Measurements from ENCODE around the gene DCHS2. TPM values are rescaled to one million over a fixed set of nuclear protein-coding genes. Genes with fewer than 3 reads are reported as not detected.

DCHS2 gene
- under 0.01 TPM in 2 replicates for total RNA-seq

DNA sequence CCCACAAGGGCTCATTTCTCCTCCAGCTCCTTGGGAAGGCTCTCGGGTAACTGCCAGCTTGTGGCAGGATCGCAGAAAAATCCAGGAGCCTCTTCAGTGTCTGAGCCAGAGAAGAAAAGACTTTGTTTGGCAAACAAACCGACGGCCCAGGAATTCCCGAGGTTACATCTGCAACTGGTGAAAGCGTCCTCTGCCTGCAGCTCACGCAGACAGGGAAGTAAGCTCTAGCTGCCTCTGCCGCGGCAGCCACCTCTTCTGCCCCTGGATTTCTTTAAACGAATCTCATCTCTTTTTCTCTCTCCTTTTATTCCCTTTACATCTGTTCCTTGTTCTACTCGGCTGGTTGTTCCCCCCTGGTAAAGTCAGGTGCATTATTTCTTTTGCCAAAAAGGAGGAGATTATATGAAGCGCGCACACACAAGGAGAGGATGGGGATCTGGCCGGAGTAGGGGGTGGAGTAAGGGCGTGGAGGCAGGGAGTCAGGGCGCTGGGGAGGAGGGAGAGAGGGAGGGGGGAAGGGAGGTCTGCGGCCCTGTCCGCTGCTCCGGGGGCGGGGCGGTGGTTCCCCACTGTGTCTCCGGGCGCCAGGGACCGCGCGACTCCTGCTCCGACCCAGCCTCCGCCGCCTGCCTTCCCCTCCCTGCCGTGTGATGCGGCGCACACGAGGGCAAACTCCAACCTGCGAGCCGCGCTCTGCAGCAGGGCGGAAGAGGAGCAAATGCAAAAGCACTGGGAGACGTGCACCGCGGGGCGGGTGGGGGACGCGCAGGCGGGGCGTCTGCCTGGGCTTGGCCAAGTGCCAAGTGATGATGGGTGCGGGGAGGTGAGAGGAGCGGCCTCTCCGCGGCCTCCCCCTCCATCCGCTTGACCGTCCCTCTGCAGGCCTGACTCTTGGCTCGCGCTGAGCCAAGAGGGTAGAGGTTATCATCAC, at the start of gene DCHS2:
Gene DCHS2 (minus strand): TSS at position 459 of the 931 bp plus-strand sequence. CDS start 444 bp downstream, at position 15.

Other genes starting within 250 kb of the DCHS2 start
- 44.0 and 63.0 TPM in 2 replicates for gene PLRG1, start 58.6 kb upstream of the DCHS2 start, total RNA-seq
- gene FGB, start 71.2 kb upstream of the DCHS2 start, total RNA-seq: not detected in 2 replicates
- not detected in 2 replicates for gene FGA, start 98.9 kb upstream of the DCHS2 start, total RNA-seq
- gene FGG, start 120.9 kb upstream of the DCHS2 start, total RNA-seq: not detected in 2 replicates